CD4-positive, alpha-beta T cell treated with Interferon alpha-2 for 1 hour (primary cell): Measurements from ENCODE around the gene CHN2.

ENCODE experiments used
- DNase-seq, 2 donors: peaks; one replicate each; pipeline ENCODE4 v3.0.0-alpha.2; 2020 to 2022

Gene CHN2

DNA sequence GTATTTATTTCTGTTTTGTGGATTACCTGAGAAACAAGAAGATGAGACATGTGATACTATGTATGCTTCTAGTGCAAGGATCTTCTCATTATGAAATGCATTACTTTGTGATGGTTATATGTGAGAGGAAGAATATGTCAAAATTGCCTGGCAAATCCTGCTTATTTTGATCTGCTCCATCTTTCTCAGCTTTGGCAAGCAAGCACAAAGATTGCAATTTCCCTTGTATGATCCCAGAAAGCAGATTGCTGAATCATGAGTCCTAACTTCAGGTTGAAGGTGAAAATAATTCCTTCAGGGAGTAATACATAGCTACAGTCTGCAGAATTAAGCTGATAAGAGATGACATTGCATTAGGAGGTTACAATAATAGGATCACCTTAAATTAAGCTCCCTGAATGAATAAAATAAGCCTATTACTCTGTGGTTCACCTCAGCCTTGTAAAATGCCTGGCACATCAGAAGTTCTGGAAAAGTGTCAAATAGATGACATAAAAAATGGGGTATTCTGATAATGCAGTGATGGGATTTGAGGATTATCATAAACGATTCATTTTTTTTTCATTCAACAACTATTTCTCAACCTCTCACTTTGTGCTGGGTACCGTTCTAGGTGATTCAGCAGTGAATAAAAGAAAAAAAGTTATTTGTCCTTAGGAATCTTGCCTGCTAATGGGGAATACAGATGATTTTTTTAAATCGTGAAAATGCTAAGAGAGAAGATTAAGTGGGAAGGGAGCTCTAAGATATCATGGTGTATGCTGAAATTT lies 120.7 kb downstream of the CHN2 start:
- DNase-seq, result no peak

DNA sequence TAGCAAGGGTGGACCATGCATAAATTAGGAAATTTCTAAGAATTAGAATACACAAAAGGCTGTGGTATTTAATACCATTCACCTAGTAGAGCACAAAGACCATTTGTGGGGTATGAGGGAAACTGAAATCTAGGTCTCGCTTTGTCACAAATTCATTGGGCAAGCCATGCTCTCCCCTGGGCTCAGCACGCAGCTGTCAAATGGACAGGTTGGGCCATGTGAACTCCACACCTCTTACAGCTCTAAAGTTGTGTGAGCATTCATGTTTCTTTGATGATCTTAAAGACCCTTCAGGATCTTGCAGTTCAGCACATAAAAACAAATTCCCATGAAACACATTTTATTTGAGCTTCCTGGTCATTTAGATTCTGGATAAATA lies 121.3 kb downstream of the CHN2 start:
- DNase-seq, result no peak

DNA sequence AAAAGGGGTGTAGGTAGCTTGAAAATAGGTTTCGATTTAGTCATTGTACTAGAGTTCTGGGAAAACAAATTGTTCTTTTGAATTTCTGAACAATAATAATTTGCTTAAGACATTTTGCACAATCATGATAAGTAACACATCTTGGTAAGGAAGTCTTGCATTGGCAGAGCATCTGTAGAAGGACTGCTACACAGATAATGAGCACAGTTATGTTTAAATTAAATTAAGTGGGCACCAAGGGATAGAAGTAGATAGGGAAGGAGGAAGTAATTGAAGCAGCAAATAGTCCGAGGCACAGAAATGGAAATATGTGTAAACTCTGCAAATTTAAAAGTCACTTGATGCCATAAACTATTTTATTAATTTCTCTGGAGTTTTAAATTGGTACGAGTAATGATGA lies 122.4 kb downstream of the CHN2 start:
- no peak for DNase-seq

DNA sequence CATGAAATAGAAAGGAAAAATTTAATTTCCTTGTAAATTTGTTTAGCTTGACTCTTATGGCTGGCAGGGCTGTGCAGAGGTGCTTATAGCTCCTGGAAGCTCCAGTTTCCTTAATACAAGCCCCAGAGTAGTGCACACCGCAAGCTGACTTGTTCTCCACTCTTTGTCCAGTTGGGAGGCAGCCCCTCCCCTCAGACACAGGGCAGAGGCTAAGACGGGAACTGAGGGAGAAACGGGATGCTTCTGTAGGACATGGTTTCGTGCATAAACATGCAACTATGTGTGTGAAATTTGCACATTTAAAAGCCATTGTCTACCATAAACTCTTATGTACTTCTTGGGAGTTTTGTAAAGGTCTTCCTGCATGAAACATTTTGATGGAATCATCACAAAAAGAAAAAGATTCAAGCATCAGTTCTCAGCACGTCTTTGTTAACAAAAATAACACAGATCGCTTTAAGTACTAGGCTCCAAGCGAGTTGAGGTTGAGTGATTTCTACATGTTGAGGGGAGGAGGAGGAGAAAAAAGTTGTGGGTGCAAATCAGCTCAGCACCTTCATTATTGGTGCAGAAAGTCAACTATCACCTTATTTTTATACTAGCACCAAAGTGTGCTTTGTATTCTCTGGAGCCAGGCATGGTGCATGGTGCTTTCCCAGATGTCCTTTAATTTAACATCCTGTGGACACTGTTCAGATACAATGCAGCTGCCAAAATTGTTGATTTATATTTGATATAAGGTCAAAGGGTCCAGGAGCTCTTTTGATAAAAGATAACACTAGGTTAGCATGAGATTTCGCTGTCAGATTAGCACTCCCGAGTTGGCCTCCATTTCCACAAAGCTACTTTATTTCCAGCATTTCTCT lies 124.5 kb downstream of the CHN2 start:
- no peak for DNase-seq

DNA sequence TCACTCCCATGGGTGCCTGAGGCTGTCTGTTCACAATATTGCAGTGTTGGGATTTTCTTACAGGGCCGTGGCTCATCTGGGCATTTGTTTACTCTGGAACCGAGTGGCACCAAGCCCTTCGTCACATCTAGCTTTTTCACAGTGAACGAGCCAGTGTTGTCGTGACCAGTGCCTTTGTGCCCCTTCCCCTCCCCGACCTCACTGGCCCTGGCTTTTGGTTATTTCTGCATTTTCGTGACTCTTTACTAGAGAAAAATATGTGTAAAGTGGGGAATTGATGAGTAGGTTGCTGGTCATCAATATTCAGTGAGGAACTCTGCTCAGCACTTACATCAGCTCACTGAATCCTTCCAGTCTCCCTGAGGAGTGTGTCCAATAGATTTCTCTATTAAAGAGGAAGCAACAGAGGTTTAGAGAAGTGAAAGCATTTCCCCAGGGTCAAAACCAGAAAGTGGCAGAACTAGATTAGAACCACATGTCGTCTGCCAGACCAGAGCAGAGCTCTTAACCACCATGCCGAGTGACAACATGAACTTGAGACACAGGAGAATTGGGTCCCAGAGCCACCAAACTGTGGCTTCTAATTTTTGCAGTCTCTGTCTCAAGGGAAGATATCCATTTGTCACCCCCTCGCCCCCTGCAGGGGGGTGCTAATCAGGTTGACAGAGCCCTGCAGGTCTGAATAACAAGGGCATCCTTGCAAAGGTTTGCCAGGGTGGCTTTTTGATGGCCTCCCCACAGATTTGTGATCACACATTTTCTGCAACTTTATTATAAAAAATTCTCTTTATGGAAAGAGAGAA lies 125.3 kb downstream of the CHN2 start:
- peak; percentile 10 to 18 for DNase-seq

DNA sequence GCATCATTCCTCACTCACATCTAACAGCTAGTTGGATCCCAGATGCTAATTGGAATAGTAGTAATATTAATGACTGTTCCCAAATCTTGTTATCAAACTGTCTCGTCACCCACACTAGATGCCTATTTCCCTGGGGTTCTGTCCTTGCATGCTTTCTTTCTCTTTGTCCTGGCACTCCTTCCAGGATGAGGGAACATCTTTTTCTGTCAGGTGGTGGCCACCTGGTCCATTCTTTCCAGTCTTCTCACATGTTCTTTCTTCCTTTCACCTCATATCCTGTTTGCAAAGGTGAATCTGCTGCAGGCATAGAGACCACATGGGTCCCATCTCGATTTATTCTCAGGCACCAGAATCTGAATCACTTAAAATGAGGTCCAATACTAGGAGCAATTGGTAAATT lies 126.0 kb downstream of the CHN2 start:
- DNase-seq, result no peak

DNA sequence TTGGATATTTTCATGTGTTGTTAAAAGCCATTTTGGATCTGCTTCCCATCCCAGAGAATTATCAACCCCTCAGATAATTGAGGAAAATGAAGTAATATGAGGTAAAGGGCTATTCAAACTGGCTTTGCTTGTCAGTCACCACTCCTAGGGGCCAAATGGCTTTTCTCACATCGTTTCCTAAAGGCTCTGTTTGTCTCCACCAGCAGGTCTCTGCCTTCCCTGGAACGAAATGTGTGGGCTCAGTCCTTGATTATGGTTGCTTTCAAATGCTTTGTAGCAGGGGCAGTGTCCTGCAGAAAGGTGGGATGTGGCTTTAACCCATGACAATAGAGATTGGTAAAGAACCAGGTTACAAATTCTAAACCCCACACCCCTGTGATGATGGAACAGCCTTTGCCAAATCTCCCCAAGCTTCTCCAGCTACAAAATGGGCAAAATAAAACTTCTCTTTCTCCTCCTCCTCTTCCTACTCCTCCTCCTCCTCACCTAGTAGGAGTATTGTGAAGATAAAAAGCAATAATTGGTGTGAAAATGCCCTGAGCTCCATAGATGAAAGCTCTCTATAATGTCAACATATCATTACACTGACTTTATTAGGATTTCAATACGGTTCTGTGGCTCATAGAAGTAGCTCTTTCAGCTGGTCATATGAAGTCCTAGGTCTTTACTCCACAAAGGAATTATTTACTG lies 127.6 kb downstream of the CHN2 start:
- DNase-seq, result no peak

DNA sequence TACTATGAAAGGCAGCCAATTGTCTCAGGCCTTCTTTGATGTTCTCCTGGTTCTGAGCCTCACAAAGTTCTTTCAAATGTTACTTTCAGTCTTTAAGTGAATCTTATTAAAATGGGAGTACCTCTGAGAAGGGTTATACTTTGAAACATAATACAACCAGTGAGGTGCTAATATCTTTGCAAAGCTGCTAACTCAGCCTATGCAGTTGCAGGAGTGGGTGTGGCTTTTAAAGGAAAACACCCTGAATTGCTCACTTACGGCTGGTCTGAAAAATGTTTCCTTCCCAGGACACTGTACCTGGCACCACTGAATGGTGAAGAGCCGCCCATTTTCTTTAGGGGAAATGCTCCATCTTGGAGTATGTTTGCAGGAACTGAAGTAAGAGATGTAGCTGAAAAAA lies 130.9 kb downstream of the CHN2 start:
- no peak for DNase-seq

DNA sequence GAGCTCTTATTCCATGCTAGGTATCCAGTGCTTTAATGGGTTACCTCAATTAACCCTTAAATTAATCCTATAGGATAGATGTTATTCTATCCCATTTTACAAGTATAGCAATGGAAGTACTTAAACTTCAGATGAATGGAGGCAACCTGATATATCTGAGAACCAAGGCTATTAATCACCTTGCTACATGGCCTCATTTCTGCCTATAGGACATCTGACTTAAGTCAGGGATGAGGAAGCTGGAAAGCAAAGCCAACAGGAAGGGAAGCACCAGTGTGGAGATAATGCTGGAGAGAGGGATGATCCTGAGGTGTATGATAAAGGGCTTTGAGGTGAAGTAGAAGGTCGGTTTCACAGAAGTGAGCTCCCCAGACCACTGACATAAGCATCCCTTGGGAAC lies 132.3 kb downstream of the CHN2 start:
- DNase-seq, result no peak

DNA sequence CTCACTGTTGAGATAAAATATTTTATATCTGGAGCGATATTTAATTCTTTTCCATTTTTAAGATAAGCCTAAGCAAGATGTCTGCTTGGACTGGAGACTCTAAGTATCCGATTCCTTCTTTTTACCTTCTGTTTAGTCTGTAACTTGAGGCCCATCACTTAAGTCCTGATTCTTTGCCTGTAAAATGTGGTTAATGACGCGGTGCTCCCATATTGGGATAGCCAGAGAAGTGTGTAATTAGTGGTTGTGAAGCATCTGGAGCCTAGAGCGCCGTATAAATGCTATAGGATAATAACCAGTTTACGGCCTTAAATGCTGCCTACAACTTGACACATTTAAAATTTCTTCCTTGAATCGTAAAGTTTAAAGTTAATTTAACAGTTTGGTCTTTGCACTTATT lies 132.9 kb downstream of the CHN2 start:
- DNase-seq, result no peak

DNA sequence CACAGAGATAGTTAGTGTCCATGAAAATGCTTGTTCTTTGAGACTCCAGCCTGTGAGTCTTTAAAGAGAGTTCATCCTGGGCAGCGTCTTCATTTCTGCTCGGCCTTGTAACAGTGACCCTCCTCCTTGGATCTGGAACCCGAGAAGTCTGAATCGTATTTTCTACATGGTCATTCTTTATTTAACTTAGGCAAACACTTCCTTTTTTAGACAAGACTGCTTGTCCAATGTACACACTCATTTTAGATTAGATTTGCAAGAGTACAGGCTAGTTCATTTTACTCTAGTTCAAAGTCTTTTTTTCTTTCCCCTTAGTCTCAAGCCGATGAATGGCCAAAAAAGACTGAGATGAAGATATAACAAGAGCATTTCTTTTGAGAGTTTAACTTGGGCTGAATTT lies 133.5 kb downstream of the CHN2 start:
- no peak for DNase-seq

DNA sequence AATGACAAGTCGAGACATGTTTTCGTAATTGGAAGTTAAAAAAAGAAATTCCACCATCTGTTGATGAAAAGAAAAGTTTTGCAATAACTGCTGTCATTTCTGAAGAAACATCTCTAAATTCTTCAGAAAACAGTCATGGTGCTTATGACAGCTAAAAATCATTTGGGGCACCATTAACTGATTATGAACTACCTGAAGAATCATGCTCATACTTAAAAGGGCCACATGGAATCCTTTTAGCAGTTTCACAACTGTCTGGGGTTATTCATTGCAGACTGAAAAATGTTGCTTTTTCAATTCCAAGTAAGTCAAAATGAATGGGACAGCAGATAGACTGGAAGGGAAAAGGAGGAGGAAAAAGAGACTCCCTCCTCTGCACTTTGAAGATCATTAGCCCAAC lies 134.2 kb downstream of the CHN2 start:
- DNase-seq, result no peak

DNA sequence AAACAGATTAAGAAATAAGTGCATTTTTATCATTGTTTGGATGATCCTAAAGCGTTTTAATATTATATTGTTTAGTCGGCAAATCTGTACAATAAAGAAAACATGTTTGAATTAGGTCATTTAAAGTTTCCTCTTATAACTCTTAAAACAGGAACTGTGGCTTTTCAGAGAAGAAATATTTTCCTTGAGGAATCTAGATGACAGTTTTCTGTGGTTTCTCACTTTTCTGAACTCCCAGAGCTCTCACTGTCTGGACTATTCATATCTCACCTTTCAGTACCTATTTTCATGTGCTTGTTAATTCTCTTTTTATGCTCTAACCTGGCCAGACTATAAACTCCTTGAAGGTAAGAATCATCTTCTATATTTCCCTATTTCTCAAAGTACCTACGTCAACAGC lies 135.1 kb downstream of the CHN2 start:
- DNase-seq, result no peak

DNA sequence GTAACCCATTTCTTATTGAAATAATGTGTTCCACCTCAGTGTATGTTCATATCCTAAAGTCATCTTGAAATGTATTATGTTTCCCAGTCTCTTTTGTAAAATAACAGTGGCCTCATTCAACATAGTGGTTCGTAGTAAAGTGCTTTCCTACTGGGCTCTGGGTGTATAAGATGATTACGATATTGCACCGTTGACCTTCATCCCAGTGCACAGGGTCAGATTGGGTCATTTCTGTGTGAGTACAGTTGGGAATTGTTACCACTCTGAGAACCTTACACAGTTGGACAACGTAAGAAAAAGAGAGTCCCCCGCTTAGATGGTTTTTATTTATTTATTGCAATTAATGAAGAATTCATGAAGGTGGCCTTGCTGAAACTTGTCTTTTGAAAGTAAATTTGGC lies 135.6 kb downstream of the CHN2 start:
- no peak for DNase-seq

DNA sequence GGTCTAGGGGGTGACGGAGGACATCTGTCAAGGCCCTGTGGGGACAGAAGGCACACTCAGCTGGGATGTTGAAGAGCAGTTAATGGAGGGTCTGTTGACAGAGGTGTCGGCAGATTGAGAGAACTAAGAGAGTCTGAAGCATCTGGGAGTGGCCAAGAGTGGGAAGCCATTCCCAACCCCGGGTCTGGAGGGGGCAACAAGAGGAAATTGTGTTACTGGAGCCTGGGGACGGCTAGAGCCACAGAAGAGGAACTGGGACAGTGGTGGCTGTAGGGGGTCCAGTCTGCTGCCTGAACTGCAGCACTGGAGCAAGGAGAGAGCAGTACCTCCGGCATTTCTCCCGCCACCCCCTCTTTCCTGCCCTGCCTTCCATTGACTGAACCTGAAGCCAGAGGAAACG lies 136.6 kb downstream of the CHN2 start:
- DNase-seq, result no peak

DNA sequence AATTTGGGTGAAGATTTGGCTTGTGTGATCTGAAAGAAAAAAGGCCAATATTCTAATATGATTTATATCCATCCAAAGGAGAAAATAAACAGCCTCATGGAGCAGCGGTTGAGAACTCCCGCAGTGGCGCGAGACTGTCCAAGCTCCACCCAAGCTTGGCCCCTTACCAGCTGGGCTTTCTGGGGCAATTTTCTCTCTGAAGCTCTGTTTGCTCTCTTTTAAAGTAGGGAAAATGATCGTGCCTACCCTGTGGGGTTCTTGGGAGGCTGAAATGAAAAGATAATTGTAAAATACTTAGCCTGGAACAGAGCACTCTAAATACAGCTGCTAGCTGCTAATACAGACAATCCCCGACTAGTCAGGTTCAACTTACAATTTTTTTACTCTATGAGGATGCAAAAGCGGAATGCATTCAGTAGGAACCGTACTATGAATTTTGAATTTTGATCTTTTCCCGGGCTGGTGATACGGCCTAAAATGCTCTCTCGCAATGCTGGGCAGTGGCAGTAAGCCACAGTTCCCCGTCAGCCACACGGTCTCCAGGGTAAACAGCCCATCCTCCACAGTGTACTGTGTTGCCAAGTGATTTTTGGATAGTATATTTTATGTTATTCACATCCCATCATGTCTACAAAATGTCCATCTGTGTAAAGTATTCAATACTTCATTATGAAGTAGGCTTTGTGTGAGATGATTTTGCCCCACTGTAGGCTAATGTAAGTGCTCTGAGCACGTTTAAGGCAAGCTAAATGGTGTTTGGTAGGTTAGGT lies 137.7 kb downstream of the CHN2 start:
- no peak for DNase-seq

DNA sequence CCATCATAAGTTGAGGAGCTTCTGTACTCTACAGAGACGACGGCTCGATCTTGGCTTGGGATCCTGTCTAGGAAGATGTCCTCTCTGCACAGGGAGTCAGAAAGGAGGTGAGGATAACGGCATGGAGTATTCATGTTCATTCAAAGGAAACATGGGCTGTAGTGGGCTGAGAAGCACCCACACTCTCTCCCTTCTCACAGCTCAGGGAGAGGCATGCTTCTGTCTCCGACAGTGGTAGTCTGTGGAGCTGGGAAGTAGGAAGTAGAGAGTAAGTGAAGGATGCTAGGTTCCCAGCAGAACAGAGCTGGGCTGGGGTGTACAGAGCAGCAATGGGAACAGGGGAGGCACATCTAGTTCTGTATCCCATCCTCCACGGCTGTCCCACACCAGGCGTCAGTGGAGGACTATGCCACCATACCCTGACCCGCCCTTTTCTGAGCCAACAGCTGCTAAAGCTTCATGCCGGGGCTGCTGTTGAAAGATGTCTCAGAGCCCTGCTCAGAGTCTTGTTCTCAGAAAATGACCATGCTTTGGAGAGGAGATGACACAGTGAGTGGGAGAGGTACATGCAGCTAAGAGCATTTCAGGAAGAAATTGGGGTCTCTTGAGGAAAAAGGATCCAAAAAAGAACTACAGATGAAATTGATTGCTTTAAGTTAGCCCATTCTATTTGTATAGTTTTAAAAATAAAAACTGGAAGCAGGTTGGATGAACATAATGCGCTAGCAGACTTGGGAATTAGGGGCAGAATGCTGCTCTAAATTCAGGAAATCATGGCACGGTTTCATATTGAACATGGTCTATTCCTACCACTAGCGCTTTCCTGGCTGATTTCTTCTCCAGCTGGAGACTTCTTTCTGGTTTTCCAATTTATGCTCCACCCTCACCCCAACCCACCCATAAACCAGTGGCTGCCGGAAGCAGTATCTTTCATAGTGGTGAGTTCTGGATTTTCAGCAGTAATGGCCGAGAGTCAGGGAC lies 138.6 kb downstream of the CHN2 start:
- DNase-seq, result no peak

DNA sequence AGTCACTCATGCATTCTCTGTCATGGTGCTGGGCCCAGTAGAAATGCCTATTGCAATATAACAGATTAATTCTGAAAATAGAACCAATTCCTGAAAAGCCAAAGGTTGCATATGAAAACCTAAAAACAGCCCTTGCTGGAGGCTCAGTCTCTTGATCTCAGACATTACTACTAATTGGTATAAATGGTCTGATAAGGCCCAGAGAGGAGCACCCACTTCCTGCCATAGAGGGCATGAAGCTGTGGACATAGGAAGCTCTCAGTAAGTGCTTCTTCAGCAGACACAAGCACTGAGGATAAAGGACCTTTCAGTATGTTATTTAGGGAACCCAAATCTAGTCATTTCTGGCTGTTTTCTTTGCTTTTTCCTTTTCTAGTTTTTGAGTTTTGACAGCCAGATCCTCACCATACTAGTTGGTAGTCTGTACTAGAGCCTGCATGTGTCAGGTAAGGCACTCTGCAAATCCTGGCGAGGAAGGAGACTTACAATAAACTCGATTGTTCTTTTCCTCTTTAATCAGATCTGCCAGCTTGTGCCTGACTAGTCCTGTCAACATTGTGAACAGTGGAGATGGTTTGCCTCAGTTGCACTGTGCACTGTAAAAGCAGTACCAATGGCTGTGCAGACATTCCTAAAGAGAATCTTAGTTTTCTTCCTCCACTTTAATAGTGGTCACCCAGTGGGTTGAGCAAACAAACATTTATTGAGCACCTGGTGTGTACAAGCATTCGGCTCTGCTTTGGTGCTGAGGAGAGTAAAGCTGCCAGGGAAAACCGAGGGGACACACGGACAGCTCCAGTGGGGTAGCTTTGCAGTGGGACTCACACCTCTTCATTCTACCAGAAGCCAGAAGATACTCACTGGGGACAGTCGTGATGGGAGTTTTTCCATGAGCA lies 140.9 kb downstream of the CHN2 start:
- DNase-seq, result no peak

DNA sequence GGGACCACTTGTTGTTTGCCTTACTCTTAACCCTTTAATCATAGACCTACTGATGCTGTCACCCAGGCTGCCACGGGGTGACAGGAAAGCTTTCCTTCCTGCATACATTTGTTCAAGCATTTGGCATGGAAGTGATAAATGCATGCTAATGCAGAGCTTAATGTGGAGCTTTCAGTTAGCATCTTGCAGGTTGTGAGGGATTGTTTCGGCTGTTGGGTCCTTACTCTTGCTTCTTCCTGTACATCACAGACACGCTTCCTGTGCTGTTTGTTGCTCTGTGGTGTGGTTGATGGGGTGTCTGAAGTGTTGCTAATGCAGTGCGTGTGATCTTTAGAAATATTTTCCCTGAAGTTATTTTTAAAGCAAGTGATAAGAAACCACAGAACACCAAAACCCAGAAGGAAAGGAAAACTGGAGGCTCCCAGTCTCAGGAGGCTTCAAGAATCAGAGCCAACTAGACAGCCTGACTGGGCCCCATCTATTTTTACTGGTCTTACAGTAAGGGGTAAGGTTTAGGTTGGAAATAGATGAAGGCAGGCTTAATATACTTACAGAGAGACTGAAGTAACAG lies 143.1 kb downstream of the CHN2 start:
- DNase-seq, result peak; percentile 27 to 57
